Superior temporal gyrus (tissue), 1 donor: ENCODE results near the gene TRIM50.
A peak's percentile ranks its signal among the peaks of the same experiment; 100 is the strongest.
"Not testable (repeated sequence)": the region's sequence is repeated elsewhere in the genome, so short reads cannot be mapped to it uniquely, and the experiment has no call there.

Source experiments
- DNase-seq: peaks from one replicate; pipeline ENCODE4 v3.0.0-alpha.2; 2016; ENCODE audit errors: extremely low spot score

Gene TRIM50

GRCh38 chr7:73350306-73351068, 22.6 kb upstream of the TRIM50 start:
- no peak for DNase-seq

- no peak for DNase-seq
Measured at GRCh38 chr7:73349763-73350162, 21.9 kb upstream of the TRIM50 start.

- no peak for DNase-seq
Measured at GRCh38 chr7:73345951-73346350, 18.1 kb upstream of the TRIM50 start.

- DNase-seq, result no peak
Measured at GRCh38 chr7:73345538-73345937, 17.7 kb upstream of the TRIM50 start.

GRCh38 chr7:73343671-73344380, 15.9 kb upstream of the TRIM50 start:
- peak; percentile 37 for DNase-seq

- DNase-seq, result peak; percentile 60
Measured at GRCh38 chr7:73342645-73343044, 14.8 kb upstream of the TRIM50 start.

- DNase-seq, result no peak
Measured at GRCh38 chr7:73341877-73342276, 14.0 kb upstream of the TRIM50 start.

GRCh38 chr7:73340514-73340913, 12.6 kb upstream of the TRIM50 start:
- DNase-seq, result no peak

- no peak for DNase-seq
Measured at GRCh38 chr7:73338321-73338720, 10.4 kb upstream of the TRIM50 start.

- DNase-seq, result no peak
Measured at GRCh38 chr7:73332447-73332846, 4.6 kb upstream of the TRIM50 start.

- no peak for DNase-seq
Measured at GRCh38 chr7:73330772-73331171, 2.9 kb upstream of the TRIM50 start.

GRCh38 chr7:73329861-73330581, 2.1 kb upstream of the TRIM50 start:
- DNase-seq, result no peak

GRCh38 chr7:73328696-73329095, 814 bp upstream of the TRIM50 start:
- DNase-seq, result no peak

- not testable (repeated sequence) for DNase-seq
Measured at GRCh38 chr7:73327449-73327848, 433 bp downstream of the TRIM50 start.

GRCh38 chr7:73325424-73325823, 2.5 kb downstream of the TRIM50 start:
- DNase-seq, result not testable (repeated sequence)

GRCh38 chr7:73324081-73324845, 3.6 kb downstream of the TRIM50 start:
- peak; percentile 66 for DNase-seq

- not testable (repeated sequence) for DNase-seq
Measured at GRCh38 chr7:73323434-73324080, 4.3 kb downstream of the TRIM50 start.

GRCh38 chr7:73320009-73320408, 7.9 kb downstream of the TRIM50 start:
- DNase-seq, result not testable (repeated sequence)

- DNase-seq, result not testable (repeated sequence)
Measured at GRCh38 chr7:73319541-73319940, 8.3 kb downstream of the TRIM50 start.

- not testable (repeated sequence) for DNase-seq
Measured at GRCh38 chr7:73318656-73319204, 9.2 kb downstream of the TRIM50 start.

GRCh38 chr7:73316521-73316920, 11.4 kb downstream of the TRIM50 start:
- DNase-seq, result no peak
